A673 (cell line): Measurements from ENCODE around the gene ZNF296. TPM values are rescaled to one million over a fixed set of nuclear protein-coding genes. Genes with fewer than 3 reads are reported as not detected.
A peak's percentile ranks its signal among the peaks of the same experiment; 100 is the strongest.

Experiments
- BruUV-seq: library from RNA; stranded (reverse); fragments of 400-500 nt; replicated peaks from 2 replicates; lab custom pipeline; 2021; lab: Mats Ljungman, UMichigan
- CTCF ChIA-PET: fragments of 300-600 bp; sonication (Branson Sonifier 250); formaldehyde crosslinking; loops from one replicate; lab custom pipeline; 2022; ENCODE audit warnings: antibody characterized with exemption; lab: Charles Lee
- POLR2A ChIA-PET: fragments of 300-600 bp; sonication (Branson Sonifier 250); formaldehyde crosslinking; loops from one replicate; lab custom pipeline; 2022; ENCODE audit warnings: antibody characterized with exemption; ENCODE audit not compliant: low non-redundant PET; lab: Charles Lee
- DNase-seq: peaks from one replicate; pipeline ENCODE4 v3.0.0-alpha.2; 2015; ENCODE audit warnings: low spot score
- H3K27ac ChIP-seq: fragments of 200-600 bp; sonication (generic); 2 replicates; pipeline ENCODE4 v1.5.1; 2016; ENCODE audit warnings: mixed run types, low read depth, mild to moderate bottlenecking, mixed read lengths, antibody characterized with exemption, low read length; ENCODE audit not compliant: poor library complexity, severe bottlenecking
- H3K27me3 ChIP-seq: fragments of 200-600 bp; sonication (generic); replicated peaks from 2 replicates; pipeline ENCODE4 v1.6.1; 2017; ENCODE audit warnings: mixed run types, low read depth, mild to moderate bottlenecking, mixed read lengths, antibody characterized with exemption, low read length; ENCODE audit not compliant: insufficient read depth, poor library complexity
- H3K36me3 ChIP-seq: fragments of 200-600 bp; sonication (generic); 2 replicates; pipeline ENCODE4 v1.6.1; 2016; ENCODE audit warnings: mixed run types, mild to moderate bottlenecking, mixed read lengths, antibody characterized with exemption, low read length; ENCODE audit not compliant: insufficient read depth, poor library complexity, severe bottlenecking
- H3K4me1 ChIP-seq: fragments of 200-600 bp; sonication (generic); 2 replicates; pipeline ENCODE4 v1.6.1; 2017; ENCODE audit warnings: mixed run types, mild to moderate bottlenecking, mixed read lengths, antibody characterized with exemption, low read length; ENCODE audit not compliant: insufficient read depth, poor library complexity, severe bottlenecking
- H3K4me3 ChIP-seq: fragments of 200-600 bp; sonication (generic); 2 replicates; pipeline ENCODE4 v1.5.1; 2016; ENCODE audit warnings: low read depth, mixed run types, mild to moderate bottlenecking, mixed read lengths, low read length; ENCODE audit not compliant: poor library complexity, severe bottlenecking
- H3K9me3 ChIP-seq: fragments of 200-600 bp; sonication (generic); 2 replicates; pipeline ENCODE4 v1.6.1; 2016; ENCODE audit warnings: mixed run types, low read depth, mild to moderate bottlenecking, mixed read lengths, antibody characterized with exemption, low read length; ENCODE audit not compliant: poor library complexity, severe bottlenecking
- CTCF ChIP-seq: fragments of 300-800, 200-600 bp; sonication (generic); conservative IDR thresholded peaks from 2 replicates; pipeline ENCODE4 v1.5.1; 2017; ENCODE audit warnings: low read depth, mild to moderate bottlenecking, antibody characterized with exemption, low read length, moderate library complexity, mixed read lengths
- EZH2 ChIP-seq: fragments of 200-600 bp; sonication (generic); IDR thresholded peaks from 2 replicates; pipeline ENCODE4 v1.6.1; 2017; ENCODE audit warnings: borderline replicate concordance, low read depth, mild to moderate bottlenecking, mixed read lengths, antibody characterized with exemption, low read length; ENCODE audit not compliant: poor library complexity, severe bottlenecking
- intact Hi-C: fragments of 100-400 bp; cut with micrococcal nuclease; formaldehyde crosslinking; loops from one replicate; pipeline ENCODE4 v1.10.0; 2022; ENCODE audit not compliant: unreplicated experiment
- total RNA-seq: library from RNA; stranded (reverse); gene quantifications from 2 replicates; pipeline ENCODE4 v1.2.3, GENCODE V29; 2021

ZNF296 gene
- total RNA-seq, 1 experiment from 2014 or later, result 3.0 TPM

DNA sequence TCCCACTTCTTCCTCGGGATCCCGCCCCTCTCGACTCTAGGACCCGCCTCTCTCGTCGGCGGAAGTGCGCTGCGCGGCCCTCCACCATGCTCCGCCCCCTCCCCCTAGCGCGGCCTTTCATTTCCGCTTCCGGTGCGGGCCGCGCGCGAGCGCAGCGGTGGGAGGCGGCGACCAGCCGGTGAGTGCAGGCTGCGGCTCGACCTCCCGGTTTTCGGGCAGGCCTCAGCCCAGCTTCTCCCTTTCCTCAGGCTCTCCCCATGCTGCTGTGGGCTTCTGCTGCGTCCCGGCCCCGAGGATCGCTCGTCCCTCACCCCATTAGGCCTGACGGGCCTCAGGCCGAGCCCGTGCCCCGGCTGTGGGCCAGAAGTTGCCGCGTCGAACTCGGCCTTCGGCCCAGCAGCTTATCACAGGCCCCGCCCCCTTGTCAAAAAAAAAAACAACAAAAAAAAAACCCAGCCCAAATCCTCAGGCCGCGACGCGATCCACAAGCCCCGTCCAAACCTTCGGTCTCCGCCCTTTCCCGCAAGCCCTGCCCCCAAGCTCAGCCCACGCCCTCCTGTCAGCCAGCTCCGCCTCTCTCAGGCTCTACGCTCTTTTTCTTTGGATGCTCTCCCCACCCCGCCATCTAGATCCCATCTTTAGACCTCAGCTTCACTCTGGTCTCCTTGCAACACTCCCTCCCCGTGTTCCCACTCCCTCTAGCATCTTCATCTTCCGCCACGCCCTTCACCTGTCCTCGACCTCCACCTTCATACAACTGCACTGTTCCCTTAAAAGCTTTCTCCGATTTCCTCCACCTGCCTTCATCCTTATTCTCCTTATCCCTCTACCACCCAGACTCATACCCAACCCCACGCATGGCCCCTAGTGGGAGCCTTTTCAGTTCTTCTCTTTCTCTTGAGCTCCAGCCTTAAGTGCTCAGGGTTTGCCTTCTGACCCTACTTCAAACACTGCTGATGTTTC lies 37.1 kb downstream of the ZNF296 start, which contains the start of gene CLASRP:
Gene CLASRP, plus strand, starts transcription at position 115 of the 963 bp plus-strand sequence. CDS start 1,168 bp downstream, outside the sequence.
- Histone ChIP-seq H3K4me1 (peaks cover 9% of the 10 kb centered on the region), H3K36me3 (peaks cover 42% of the 10 kb centered on the region), H3K27ac (peak within 1 kb of the TSS; percentile 93), H3K9me3 (no peaks in the 10 kb centered on the region), H3K27me3 (no peaks in the 10 kb centered on the region), H3K4me3 (peak within 1 kb of the TSS; percentile 97)
- no TSS peak for BruUV-seq
- DNase-seq, result peak; percentile 95
- ChIA-PET POLR2A (interaction anchor here (0.6 kb wide), 1 partner anchor 33 kb away, joined by 5 read pairs; no protein-coding TSS in a partner anchor), CTCF (interaction anchor here (0.7 to 2.5 kb wide), 4 partner anchors 20 to 210 kb away, joined by 3 to 16 read pairs (median 4); no protein-coding TSS in a partner anchor)
- intact Hi-C loops, result no loop called here
- TF ChIP-seq EZH2 (no peak), CTCF (no peak)

DNA sequence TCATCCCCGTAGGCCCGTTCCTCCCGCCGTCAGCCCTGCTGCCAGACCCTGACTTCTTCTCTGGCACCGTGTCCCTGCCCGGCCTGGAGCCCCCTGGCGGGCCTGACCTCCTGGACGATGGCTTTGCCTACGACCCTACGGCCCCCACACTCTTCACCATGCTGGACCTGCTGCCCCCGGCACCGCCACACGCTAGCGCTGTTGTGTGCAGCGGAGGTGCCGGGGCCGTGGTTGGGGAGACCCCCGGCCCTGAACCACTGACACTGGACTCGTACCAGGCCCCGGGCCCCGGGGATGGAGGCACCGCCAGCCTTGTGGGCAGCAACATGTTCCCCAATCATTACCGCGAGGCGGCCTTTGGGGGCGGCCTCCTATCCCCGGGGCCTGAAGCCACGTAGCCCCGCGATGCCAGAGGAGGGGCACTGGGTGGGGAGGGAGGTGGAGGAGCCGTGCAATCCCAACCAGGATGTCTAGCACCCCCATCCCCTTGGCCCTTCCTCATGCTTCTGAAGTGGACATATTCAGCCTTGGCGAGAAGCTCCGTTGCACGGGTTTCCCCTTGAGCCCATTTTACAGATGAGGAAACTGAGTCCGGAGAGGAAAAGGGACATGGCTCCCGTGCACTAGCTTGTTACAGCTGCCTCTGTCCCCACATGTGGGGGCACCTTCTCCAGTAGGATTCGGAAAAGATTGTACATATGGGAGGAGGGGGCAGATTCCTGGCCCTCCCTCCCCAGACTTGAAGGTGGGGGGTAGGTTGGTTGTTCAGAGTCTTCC lies 38.7 kb downstream of the ZNF296 start:
- CTCF ChIA-PET, result interaction anchor here (2.5 kb wide), 1 partner anchor 22 kb away, joined by 16 read pairs; no protein-coding TSS in a partner anchor
- intact Hi-C loops, result no loop called here

More for the DNA sequence above, 38.7 kb downstream of the ZNF296 start:
- DNase-seq, result no peak
- POLR2A ChIA-PET, result no interaction called here
- no peak overlapping the region for H3K27ac ChIP-seq
- no peak for TF ChIP-seq CTCF
- no peak for TF ChIP-seq EZH2
- no peak overlapping the region for H3K4me3 ChIP-seq
- no peaks in the 10 kb centered on the region for H3K27me3 ChIP-seq
- no peaks in the 10 kb centered on the region for H3K9me3 ChIP-seq
- H3K36me3 ChIP-seq, result peaks cover 29% of the 10 kb centered on the region
- H3K4me1 ChIP-seq, result peaks cover 9% of the 10 kb centered on the region
- BruUV-seq, result no TSS peak
